ENCODE measurements around the gene YBEY. TPM values are rescaled to one million over a fixed set of nuclear protein-coding genes. Genes with fewer than 3 reads are reported as not detected.

Gene YBEY
- total RNA-seq, 3 donors from 2014 or later, result 15.4 to 22.8 (median 17.3) TPM

GRCh38 chr21:46248422-46248782 is 37.7 kb upstream of the YBEY start:
- H3K36me3 ChIP-seq, result peaks cover 11% of the 10 kb centered on the region
- no peak overlapping the region for H3K27ac ChIP-seq
- no peaks in the 10 kb centered on the region for H3K4me1 ChIP-seq
- no peaks in the 10 kb centered on the region for H3K9me3 ChIP-seq
- DNase-seq (ENCODE audit: low spot score in 2 of 2), result no peak
- intact Hi-C loops (cut with DNase I; ENCODE audit: low total_unique reads), result no loop called here
- TF ChIP-seq POLR2A (IDR thresholded peaks at IDR 0.05) (no peak), CTCF (IDR thresholded peaks at IDR 0.05) (no peak), POLR2AphosphoS5 (IDR thresholded peaks at IDR 0.05) (no peak)
- no peak overlapping the region for H3K4me3 ChIP-seq
- H3K27me3 ChIP-seq, result no peaks in the 10 kb centered on the region

GRCh38 chr21:46248827-46249226 is 37.3 kb upstream of the YBEY start:
- DNase-seq (ENCODE audit: low spot score in 2 of 2), result no peak
- H3K36me3 ChIP-seq, result peaks cover 11% of the 10 kb centered on the region
- no peak overlapping the region for H3K27ac ChIP-seq
- H3K27me3 ChIP-seq, result no peaks in the 10 kb centered on the region
- intact Hi-C loops (cut with DNase I; ENCODE audit: low total_unique reads), result no loop called here
- H3K9me3 ChIP-seq, result no peaks in the 10 kb centered on the region
- TF ChIP-seq POLR2AphosphoS5 (IDR thresholded peaks at IDR 0.05), result no peak
- no peak overlapping the region for H3K4me3 ChIP-seq
- H3K4me1 ChIP-seq, result no peaks in the 10 kb centered on the region

- TF ChIP-seq POLR2A (IDR thresholded peaks at IDR 0.05) (no peak), CTCF (IDR thresholded peaks at IDR 0.05) (no peak), POLR2AphosphoS5 (IDR thresholded peaks at IDR 0.05) (no peak)
- DNase-seq (ENCODE audit: low spot score in 2 of 2), result no peak
- Histone ChIP-seq H3K27ac (no peak overlapping the region), H3K4me1 (no peaks in the 10 kb centered on the region), H3K4me3 (no peak overlapping the region), H3K9me3 (no peaks in the 10 kb centered on the region), H3K36me3 (peaks cover 13% of the 10 kb centered on the region), H3K27me3 (no peaks in the 10 kb centered on the region)
- intact Hi-C loops (cut with DNase I; ENCODE audit: low total_unique reads), result no loop called here
Observed at GRCh38 chr21:46250146-46250725, 35.9 kb upstream of the YBEY start.

GRCh38 chr21:46252840-46253239 is 33.3 kb upstream of the YBEY start:
- Histone ChIP-seq H3K27me3 (no peaks in the 10 kb centered on the region), H3K9me3 (no peaks in the 10 kb centered on the region), H3K4me3 (no peak overlapping the region), H3K4me1 (no peaks in the 10 kb centered on the region), H3K27ac (no peak overlapping the region), H3K36me3 (peaks cover 20% of the 10 kb centered on the region)
- TF ChIP-seq CTCF (IDR thresholded peaks at IDR 0.05) (no peak), POLR2AphosphoS5 (IDR thresholded peaks at IDR 0.05) (no peak), POLR2A (IDR thresholded peaks at IDR 0.05) (no peak)
- DNase-seq (ENCODE audit: low spot score in 2 of 2), result no peak
- intact Hi-C loops (cut with DNase I; ENCODE audit: low total_unique reads), result no loop called here

- no peak for TF ChIP-seq POLR2AphosphoS5 (IDR thresholded peaks at IDR 0.05)
- no peak for TF ChIP-seq CTCF (IDR thresholded peaks at IDR 0.05)
- TF ChIP-seq POLR2A (IDR thresholded peaks at IDR 0.05), result no peak
- Histone ChIP-seq H3K27me3 (no peaks in the 10 kb centered on the region), H3K4me1 (no peaks in the 10 kb centered on the region), H3K4me3 (no peak overlapping the region), H3K36me3 (peaks cover 20% of the 10 kb centered on the region), H3K9me3 (no peaks in the 10 kb centered on the region), H3K27ac (no peak overlapping the region)
- intact Hi-C loops (cut with DNase I; ENCODE audit: low total_unique reads), result no loop called here
- DNase-seq (ENCODE audit: low spot score in 2 of 2), result no peak
Observed at GRCh38 chr21:46253610-46254124, 32.5 kb upstream of the YBEY start.

All from breast epithelium (tissue), 4 donors.